Measurements from ENCODE around the gene MRPL28. TPM values are rescaled to one million over a fixed set of nuclear protein-coding genes. Genes with fewer than 3 reads are reported as not detected.
"Not testable (repeated sequence)": the region's sequence is repeated elsewhere in the genome, so short reads cannot be mapped to it uniquely, and the experiment has no call there.

MRPL28 gene
- total RNA-seq, 1 donor from 2014 or later, result 131 TPM

- DNase-seq (ENCODE audit: low read depth, low spot score), result peak; percentile 22
These were observed 21.6 kb upstream of the MRPL28 start for GRCh38 chr16:391885-392335.

GRCh38 chr16:389352-389751, 19.0 kb upstream of the MRPL28 start:
- no peak for DNase-seq (ENCODE audit: low read depth, low spot score)

GRCh38 chr16:387761-388666, 17.7 kb upstream of the MRPL28 start:
- not testable (repeated sequence) for DNase-seq (ENCODE audit: low read depth, low spot score)

GRCh38 chr16:386641-387156, 16.4 kb upstream of the MRPL28 start:
- no peak for DNase-seq (ENCODE audit: low read depth, low spot score)

- no peak for DNase-seq (ENCODE audit: low read depth, low spot score)
These were observed 13.2 kb upstream of the MRPL28 start for GRCh38 chr16:383326-384051.

- no peak for DNase-seq (ENCODE audit: low read depth, low spot score)
These were observed 11.7 kb upstream of the MRPL28 start, which contains the start of gene PGAP6 for GRCh38 chr16:381789-382717. TSS of gene PGAP6 (minus strand) at chr16:381978. CDS start at chr16:381821, 157 bp downstream.

- no peak for DNase-seq (ENCODE audit: low read depth, low spot score)
These were observed 10.9 kb upstream of the MRPL28 start for GRCh38 chr16:381012-381788.

- DNase-seq (ENCODE audit: low read depth, low spot score), result no peak
These were observed 10.3 kb upstream of the MRPL28 start for GRCh38 chr16:380762-381011.

GRCh38 chr16:379961-380761, 9.8 kb upstream of the MRPL28 start:
- no peak for DNase-seq (ENCODE audit: low read depth, low spot score)

- no peak for DNase-seq (ENCODE audit: low read depth, low spot score)
These were observed 9.0 kb upstream of the MRPL28 start for GRCh38 chr16:379183-379960.

- no peak for DNase-seq (ENCODE audit: low read depth, low spot score)
These were observed 8.5 kb upstream of the MRPL28 start for GRCh38 chr16:378821-379182.

GRCh38 chr16:378113-378820, 7.9 kb upstream of the MRPL28 start:
- DNase-seq (ENCODE audit: low read depth, low spot score), result not testable (repeated sequence)

- no peak for DNase-seq (ENCODE audit: low read depth, low spot score)
These were observed 7.1 kb upstream of the MRPL28 start for GRCh38 chr16:377419-377951.

- no peak for DNase-seq (ENCODE audit: low read depth, low spot score)
These were observed 6.6 kb upstream of the MRPL28 start for GRCh38 chr16:376817-377418.

GRCh38 chr16:375927-376816, 5.8 kb upstream of the MRPL28 start:
- no peak for DNase-seq (ENCODE audit: low read depth, low spot score)

GRCh38 chr16:375212-375611, 4.9 kb upstream of the MRPL28 start:
- no peak for DNase-seq (ENCODE audit: low read depth, low spot score)

- DNase-seq (ENCODE audit: low read depth, low spot score), result no peak
These were observed 4.2 kb upstream of the MRPL28 start for GRCh38 chr16:374616-374926.

Measured in pulmonary artery endothelial cell (primary cell).